Measurements from ENCODE around the gene CAMTA1.

Gene CAMTA1

DNA sequence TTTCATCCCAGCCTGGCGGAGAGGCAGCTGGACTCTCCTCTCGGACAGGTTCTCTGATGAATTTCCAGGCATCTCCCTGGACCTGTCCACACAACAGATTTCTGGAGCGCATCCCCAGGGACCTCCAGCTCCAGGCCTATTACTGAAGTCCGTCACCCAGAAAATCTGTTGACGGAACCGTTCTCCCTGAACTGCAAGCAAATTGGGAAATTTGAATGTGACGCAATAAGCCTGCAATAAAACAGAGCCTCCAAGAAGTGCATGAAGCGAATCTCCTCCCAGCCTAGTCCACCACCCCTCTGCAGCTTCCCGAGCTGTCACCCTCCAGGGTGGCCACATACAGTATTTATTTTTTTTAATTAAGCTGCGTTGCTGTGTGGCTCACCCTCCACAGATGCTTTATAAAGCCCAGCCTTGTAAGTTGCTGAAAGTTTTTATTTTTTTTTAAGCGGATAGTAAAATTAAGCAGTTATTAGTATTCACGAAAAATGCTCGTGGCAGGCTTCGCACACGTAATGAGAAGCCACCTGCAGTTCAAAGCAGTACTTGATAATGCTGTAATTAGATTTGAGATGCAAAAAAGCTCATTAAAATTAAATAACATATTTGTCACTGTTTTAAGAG lies 173.3 kb downstream of the CAMTA1 start:
- DNase-seq (ENCODE audit: low spot score) = no peak

DNA sequence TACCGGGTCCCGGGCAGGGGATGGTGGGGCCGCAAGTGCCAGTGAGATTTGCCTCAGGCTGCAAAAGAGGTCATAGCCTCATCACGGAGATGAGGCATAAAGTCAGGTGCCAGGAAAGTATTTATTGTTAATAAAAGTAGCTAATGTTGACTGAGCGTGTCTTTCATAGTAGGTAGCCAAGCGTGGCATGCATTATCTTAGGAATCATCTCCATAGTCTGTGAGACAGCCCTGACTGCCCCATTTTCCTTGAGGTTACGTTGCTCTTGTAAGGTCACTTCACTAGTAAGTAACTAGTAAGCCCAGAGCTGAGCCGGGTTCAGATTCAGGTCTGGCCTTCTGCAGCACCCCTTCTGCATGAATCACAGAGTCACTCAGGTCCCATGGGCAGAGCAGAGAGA lies 174.2 kb downstream of the CAMTA1 start:
- DNase-seq (ENCODE audit: low spot score) = no peak

DNA sequence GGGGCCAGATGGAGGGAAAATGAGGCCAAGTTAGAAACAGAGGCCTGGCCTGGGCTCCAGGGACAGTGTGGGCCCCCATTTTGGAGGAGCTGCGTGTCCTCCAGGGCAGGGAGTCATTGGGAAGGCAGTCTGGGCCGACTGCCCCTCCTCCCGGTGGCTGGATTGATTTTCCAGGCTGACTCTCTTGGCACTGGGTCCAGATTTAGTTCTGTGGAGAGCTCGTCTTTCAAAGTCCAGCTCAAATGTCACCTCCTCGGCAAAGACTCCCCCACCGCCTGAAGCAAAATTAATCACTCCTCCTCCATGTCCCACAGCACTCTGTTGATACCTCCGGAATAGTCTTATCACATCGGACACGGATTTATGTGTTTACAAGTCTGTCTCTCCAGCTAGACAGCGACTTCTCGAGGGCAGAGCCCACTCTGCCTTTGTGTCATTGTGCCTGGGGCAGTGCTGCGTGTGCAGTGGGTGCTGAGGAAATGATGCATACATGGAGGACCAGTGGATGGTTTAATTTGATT lies 175.1 kb downstream of the CAMTA1 start:
- no peak for DNase-seq (ENCODE audit: low spot score)

DNA sequence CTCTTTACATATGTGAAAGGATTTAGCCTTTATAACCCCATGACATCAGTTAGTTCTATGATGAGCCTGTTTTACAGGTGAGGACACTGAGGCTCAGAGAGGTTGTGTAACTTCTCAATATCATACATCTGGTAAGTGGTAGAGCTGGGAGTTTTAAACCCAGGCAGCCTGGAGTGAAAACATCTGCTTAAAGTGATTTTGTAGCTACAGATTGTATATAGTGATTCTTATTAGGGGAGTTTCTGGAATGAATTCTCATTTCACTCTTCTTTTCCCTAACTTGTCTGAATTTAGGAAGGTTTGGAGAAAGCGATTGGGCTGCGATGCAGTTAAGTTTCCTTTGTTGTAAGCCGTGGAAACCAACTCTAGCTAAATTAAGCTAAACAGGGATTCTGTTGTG lies 175.6 kb downstream of the CAMTA1 start:
- DNase-seq (ENCODE audit: low spot score) = no peak

DNA sequence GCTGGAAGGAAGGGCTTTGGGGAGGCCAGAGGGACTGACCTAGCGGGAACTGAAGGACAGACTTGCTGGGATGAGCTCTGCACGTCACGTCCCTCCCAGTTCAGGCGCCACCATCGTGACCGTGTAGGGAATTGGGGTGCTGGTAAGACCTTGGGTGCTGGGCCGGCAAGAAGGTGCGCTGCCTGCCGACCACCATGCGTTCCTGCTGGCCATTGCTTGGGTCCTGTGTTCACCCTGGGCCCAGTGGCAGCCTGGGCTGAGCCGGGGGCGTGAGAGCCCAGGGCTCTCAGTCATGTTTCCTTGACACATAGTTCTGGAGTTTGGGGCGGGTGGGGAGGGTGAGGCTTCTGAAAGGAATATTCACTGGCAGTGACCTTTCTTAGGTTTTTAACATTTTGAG lies 176.0 kb downstream of the CAMTA1 start:
- DNase-seq (ENCODE audit: low spot score) = no peak

DNA sequence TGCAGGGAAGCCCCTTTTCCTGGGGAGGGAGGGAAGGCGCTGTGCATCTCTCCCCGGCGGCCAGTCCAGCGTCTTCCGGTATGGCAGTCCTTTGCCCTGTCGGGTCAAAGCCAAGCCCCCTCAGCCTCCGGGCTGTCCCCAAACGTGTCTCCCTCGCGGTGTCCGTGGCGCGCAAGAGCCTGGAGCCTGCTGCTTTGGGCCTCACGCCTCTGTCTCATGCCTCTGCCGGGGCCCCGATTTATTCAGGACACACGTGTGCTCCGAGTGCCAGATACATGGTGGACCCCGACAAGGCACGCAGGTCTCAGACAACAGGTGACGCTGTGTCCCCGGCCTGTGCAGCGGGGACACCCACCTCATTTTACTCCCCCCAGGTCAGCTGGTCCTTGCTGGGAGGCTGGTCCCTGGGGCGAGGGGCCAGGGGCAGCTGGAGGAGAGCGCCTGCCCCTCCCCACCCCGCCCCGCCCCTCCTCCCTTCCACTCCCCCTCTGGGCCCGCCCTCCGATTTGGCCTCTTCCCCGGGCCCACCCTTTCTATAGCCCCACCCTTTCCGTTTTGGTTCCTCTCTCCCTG lies 176.7 kb downstream of the CAMTA1 start:
- DNase-seq (ENCODE audit: low spot score) = no peak

DNA sequence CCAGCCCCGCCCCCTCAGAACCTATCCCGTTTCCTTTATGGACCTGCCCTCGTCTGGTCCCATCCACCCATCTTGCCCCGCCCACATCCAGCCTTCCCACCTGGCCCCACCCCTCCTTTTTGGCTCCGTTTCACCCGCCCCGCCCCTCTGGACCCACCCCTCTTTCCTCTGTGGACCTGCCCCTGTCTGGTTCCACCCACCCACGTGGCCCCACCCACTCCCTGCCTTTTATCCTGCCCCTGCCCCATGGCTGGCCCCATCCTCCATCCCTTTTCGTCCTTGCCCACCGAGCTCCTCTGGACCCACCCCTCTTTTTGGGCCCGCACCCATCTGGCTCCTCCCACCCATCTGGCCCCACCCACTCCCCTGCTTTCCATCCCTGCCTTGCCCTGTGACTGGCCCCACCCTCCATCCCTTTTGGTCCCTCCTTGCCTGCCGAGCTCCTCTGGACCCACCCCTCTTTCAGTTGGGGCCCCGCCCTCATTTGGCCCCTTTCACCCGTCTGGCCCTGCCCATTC lies 177.3 kb downstream of the CAMTA1 start:
- no peak for DNase-seq (ENCODE audit: low spot score)

DNA sequence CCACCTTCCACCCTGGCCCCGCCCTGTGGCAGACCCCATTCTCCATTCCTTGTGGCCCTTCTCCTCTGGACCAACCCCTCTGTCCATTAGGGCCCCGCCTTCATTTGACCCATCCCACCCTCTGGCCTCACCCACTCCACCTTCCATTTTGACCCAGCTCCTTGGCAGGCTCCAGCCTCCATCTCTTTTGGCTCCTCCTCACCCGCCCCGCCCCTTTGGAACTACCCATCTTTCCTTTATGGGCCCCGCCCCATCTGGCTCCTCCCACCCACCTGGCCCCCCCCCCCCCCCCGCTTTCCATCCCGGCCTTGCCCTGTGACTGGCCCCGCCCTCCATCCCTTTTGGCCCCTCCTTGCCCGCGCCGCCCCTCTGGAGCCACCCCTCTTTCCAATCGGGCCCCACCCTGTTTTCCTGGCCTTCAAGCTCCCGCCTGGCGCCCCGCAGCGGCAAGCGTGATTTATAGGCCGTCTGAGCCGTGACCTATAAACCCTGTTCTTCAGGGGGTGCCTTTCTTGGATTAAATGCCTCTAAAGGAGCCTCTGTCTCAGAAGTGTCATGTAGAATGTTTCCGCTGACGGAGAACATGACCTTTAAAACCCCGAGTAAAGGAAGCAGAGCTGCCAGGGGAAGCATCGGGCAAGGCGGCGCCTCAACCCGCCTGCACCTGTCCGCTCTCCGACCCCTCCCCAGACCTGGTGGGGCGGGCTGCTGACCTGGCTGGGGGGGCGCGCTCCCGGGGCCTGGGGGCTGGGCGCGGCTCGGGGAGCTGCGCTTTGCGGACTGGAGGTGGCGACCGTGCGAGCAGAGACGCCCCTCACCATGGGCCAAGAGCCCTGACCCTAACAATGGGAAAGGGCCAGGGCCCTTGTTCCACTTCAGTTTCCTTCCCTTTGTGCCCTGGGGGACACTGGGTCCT lies 178.0 kb downstream of the CAMTA1 start:
- DNase-seq (ENCODE audit: low spot score) = no peak

DNA sequence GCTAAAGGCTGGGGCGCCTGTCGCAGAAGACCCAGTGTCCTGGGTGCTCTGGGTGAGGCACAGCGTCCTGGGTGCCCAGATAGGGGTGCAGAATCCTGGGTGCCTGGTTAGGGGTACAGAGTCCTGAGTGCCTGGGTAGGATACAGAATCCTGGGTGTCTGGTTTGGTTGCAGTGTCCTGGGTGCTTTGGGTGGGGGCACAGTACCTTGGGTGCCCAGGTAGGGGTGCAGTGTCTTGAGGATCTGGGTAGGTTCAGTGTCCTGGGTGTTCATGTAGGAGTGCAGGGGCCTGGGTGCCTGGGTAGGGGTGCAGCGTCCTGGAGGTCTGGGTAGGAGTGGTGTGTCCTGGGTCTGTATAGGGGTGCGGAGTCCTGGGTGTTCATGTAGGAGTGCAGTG lies 178.7 kb downstream of the CAMTA1 start:
- DNase-seq (ENCODE audit: low spot score) = no peak

DNA sequence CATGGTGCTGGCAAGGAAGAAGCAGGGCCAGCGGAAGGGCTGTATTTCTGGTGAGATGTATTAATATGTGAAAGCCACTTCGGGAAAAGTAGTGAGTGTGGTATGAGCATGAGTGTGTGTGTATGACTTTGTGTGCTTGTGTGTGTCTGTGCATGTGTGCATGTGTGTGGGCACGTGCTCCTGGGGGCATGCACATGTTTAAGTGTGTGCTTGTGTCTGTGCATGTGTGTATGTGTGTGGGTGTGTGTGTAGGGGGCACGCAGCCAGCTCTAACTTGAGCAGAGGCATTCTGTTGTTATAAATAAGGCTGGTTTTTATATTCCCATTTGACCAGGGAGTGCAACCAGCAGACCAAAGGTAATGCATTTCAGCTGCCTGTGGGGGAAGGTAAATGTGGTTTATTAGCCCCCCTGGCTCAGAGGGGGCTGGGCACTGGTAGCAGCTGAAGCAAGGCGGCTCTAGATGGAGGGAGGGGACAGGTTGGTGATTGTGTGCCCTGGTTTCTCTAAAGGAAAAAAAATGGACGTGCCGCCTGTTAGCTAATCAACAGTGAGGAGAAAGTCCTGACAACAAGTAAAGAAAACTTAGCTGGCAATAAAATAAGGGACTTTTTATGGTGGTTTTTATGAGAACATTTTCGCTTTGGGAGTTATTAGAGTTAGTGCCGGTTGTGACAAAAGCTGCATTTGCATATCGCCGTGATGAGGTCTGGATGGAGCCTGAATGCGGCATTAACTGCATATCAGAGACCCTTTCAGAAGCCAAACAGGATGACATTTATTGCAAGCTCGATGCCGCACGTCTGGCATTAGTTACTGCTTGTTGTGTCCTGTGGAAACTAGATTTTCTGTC lies 180.1 kb downstream of the CAMTA1 start:
- DNase-seq (ENCODE audit: low spot score) = no peak

DNA sequence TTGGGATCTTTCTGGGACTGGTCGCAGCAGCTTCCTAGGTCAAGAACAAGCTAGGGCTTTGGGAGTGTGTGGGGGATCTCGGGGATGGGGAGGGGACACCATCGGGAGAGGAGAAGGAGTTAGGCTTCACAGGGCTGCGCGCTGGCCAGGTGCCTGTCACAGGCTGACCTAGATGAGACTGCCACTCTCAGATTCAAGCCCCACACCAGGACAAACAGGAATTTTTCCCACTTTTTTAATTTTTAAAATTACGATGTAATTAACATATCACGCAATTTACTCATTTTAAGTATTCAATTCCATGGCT lies 180.6 kb downstream of the CAMTA1 start:
- no peak for DNase-seq (ENCODE audit: low spot score)

DNA sequence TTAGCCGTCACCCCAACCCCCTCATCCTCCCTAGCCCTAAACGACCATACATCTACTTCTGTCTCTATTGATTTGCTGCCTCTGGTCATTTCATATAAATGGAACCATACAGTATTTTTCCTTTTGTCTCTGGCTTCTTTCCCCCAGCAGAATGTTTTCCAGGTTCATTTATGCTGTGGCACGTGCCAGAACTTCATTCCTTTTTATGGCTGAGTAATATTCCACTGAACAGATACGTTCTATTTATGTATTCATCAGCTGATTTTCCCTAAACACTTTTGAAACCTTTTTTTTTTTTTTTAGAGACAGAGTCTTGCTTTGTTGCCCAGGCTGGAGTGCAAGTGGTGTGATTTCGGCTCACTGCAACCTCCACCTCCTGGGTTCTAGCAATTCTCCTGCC lies 181.1 kb downstream of the CAMTA1 start:
- no peak for DNase-seq (ENCODE audit: low spot score)

DNA sequence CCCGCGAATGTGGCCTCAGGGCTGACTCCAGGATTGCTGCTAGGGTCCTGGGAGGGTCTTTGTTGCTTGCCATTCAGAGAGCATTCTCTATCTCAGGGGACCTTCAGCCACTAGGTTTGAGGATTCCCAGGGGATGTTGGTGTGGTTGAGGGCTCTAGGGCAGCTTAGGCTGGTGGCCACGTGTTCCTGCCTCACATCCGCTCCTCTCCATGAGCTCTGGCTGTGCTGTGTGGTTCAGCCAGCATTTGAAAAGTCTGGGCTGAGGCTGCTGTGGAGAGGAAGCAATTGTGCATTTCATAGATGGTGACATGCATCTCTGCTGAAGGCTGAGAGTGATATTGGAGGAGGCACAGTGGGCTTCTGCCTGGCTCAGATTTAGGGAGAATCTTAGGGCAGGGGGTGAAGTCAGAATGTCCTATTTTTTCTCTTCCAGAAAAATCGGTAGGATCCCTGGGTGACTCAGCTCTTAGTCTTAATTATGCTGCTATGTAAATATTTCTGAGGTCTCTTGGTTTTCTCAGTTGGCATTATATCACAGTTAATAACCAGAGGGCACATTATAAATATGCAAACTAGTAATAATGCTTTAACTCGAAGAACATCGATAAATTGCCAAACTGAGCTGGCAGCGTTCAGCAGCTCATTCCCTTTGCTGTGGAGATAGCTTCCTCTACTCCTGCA lies 182.3 kb downstream of the CAMTA1 start:
- no peak for DNase-seq (ENCODE audit: low spot score)

DNA sequence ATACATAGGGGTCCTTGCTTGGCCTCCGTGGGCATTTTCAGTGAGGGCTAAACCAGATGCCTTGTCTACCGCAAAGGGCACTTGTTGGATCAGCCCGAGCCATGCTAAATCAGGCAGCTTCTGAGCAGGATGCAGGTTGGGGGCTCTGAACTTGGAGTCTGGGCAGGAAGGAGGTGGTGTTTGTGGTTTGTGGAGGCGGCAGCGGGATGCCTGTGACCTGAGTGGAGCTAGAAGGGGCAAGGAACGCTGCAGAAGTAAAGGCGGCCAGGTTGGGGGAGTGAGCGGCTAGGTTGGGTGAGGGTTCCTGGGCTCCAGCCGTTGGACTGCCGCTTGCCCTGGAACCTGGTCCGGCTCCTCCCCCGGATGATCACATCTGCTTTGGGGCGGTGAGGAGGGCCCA lies 183.9 kb downstream of the CAMTA1 start:
- no peak for DNase-seq (ENCODE audit: low spot score)

DNA sequence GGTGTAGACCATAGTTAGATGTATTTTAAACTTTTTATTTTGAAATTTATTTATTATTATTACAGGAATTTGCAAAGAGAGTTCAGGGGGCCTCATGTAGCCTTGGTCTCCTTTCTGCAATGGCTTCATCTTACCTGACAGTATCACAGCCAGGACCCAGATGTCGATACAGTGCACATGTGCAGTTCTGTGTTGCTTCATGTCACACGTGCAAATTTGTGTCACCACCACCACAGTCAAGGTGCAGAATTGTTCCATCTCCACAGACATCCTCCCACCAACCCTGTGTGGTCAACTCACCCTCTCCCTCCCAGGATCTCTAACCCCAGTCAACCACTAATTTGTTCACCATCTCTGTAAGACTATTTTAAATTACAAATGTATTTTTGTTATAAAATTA lies 184.5 kb downstream of the CAMTA1 start:
- no peak for DNase-seq (ENCODE audit: low spot score)

DNA sequence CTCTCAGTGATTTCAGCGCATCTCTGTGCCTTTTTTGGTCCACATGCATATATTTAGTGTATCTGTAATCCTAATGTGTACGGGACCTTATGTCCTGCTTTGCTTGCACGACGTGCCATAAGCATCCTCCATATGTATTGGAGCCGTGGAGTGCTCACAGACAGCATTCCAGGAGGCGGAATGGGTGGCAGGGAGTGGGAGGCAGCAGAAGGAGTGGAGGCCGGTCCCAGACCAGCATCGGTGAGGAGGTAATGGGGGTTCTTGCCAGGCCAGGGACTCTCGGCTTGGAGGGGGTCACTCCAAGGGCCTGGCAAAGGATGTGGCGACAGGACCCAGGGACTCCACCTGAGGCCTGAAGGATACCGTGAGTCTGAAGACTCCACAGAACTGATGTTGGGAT lies 185.0 kb downstream of the CAMTA1 start:
- DNase-seq (ENCODE audit: low spot score) = no peak

DNA sequence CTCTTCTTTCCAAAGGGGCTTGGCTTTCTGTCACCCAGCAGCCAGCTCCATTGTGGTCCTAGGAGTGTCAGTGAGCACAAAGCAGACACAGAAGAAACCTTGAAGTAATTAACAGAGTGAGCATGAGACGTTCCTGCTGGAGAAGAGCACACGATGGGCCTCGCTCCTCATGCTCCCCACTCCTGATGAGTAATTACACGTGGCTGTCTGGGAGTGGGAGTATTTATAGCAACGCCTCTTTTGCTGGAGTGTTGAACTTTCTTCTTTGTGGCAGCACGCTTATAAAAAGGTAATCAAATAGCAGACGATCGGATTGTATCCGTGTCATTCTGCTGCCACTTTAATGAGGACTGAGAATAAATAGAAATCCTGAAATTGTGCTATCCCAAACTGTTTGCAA lies 185.8 kb downstream of the CAMTA1 start:
- no peak for DNase-seq (ENCODE audit: low spot score)

DNA sequence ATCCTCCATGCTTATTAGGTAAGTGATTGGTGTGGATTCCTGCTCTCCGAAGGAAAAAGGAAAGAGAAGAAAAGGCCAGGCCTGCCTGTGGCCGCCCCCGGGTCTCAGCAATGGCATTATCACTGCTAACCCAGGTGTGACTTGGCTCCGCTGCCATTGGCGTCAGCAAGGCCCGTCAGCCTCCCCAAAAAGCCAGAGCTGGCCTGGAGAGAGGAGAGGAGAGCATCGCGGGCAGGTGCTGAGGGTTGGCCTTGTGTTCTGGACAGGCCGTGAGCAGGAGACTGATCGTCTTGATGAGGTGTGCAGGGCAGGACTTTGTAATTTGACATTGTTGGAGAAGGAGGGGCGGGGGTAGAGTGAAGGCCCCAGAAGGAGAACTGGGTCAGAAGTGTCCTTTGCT lies 186.4 kb downstream of the CAMTA1 start:
- DNase-seq (ENCODE audit: low spot score) = no peak

DNA sequence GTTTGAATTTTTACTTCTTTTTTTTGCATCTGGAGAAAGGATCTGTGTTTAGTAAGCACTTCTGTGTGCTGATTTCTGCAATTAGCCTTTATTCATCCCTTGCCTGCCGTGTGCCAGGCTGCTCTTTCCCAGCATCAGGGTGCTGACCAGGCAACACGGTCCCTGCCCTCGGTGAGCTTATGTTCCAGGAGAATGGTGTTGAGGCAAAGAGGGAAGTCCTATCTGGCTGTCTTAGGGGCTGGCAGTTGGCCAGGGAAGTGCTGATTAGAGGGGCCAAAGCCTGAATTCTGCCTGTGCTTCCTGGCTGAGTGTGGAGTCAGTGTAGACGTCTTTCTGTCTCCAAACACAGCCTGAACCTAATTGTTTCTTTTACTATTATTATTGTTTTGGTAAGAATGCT lies 187.1 kb downstream of the CAMTA1 start:
- DNase-seq (ENCODE audit: low spot score) = no peak

DNA sequence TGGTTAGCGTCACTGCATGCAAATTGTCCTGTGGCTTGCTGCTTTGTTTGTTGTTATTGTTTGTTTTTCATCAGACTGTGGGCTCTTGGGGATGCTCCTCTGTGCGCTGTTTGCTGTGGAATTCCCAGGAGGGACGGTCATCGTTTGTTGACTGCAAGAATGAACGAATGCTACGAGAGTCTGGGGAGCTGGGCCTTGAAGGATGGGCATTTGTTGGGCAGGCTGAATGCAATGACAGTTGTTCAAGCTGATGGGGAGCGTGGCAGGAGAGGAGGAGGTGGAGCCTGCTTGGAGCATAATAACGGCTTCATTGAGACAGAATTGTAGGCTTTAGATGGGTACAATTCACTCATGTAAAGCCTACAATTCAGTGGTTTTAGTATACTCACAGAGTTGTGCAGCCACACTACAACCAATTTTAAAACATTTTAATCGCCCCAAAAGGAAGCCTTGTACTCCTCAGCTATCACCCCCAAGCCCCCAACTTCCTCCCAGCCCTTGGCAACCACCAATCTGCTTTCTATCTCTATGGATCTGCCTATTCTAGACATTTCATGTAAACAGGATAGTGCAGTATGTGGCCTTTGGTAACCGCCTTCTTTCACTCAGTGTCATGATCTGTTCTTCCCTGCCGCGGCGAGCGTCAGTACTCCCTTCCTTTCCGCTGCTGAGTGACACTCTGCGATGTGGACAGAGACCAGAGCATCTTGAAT lies 190.2 kb downstream of the CAMTA1 start:
- no peak for DNase-seq (ENCODE audit: low spot score)

DNA sequence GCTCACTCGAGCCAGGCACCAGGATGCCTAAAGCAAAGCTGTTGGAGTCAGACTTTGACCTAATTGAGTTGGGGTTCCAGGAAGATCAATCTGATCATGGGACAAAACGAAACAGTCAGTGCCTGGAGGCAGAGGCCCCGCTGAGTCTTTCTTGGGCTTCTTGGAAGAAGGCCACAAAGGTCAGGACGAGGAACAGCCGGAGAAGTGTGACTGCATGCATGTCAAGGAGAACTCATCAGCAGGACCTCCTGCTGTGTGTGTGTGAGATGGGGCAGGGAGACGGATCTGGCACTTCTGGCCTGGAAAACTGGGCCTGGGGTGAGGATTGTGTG lies 190.8 kb downstream of the CAMTA1 start:
- DNase-seq (ENCODE audit: low spot score) = no peak

Measured in RKO (cell line).